ENCODE measurements around the gene TMEM223.

DNA sequence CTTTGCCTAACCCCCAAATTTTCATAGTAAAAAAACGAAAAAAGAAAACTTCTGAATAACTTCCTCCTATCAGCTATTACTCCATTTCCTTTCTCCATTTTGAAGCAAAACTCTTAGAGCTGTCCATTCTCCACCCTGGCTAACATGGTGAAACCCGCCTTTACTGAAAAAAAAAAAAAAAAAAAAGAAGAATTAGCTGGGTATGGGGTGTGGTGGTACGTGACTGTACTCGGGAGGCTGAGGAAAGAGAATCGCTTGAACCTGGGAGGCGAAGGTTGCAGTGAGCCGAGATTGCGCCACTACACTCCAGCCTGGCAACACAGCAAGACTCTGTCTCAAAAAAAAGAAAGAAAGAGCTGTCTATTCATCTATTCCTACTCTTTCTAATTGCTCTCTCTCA lies 24.8 kb upstream of the TMEM223 start:
- TF ChIP-seq, protein P1, sequence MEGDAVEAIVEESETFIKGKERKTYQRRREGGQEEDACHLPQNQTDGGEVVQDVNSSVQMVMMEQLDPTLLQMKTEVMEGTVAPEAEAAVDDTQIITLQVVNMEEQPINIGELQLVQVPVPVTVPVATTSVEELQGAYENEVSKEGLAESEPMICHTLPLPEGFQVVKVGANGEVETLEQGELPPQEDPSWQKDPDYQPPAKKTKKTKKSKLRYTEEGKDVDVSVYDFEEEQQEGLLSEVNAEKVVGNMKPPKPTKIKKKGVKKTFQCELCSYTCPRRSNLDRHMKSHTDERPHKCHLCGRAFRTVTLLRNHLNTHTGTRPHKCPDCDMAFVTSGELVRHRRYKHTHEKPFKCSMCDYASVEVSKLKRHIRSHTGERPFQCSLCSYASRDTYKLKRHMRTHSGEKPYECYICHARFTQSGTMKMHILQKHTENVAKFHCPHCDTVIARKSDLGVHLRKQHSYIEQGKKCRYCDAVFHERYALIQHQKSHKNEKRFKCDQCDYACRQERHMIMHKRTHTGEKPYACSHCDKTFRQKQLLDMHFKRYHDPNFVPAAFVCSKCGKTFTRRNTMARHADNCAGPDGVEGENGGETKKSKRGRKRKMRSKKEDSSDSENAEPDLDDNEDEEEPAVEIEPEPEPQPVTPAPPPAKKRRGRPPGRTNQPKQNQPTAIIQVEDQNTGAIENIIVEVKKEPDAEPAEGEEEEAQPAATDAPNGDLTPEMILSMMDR (IDR thresholded peaks at IDR 0.05; ENCODE audit: low read length), result no peak
- TF ChIP-seq EZH2 (optimal IDR thresholded peaks at IDR 0.05; ENCODE audit: low read depth, low read length), result no peak
- no peak for TF ChIP-seq EZH2phosphoT487 (IDR thresholded peaks at IDR 0.05; ENCODE audit: low read length)
